Ovary (tissue), 3 donors: ENCODE results near the gene CAP1.

Source experiments
- CTCF ChIP-seq, 3 donors: fragments of 450-650 bp in 2 of 3; fragments of 200-600 bp in 1 of 3; IDR thresholded peaks; one replicate each; pipeline versions ENCODE4 v1.5.1 to v1.8.0; 2016 to 2022; ENCODE audit warnings: antibody characterized with exemption in 3 of 3, mild to moderate bottlenecking in 1 of 3
- EP300 ChIP-seq: sonication (generic); formaldehyde crosslinking; IDR thresholded peaks from one replicate; pipeline ENCODE4 v1.6.1; 2017; ENCODE audit warnings: antibody characterized with exemption
- POLR2A ChIP-seq: fragments of 450-650 bp; IDR thresholded peaks from one replicate; pipeline ENCODE4 v1.6.1; 2017; ENCODE audit warnings: antibody characterized with exemption, mild to moderate bottlenecking, moderate library complexity
- donor health status: DM: no; HTN: no; CAD: no.

GRCh38 chr1:40014812-40015594 lies 25.5 kb upstream of the CAP1 start:
- no peak for TF ChIP-seq CTCF (IDR thresholded peaks at IDR 0.05)
- TF ChIP-seq POLR2A: no peak
- TF ChIP-seq EP300: no peak
